H1 (cell line): ENCODE results near the gene CXCR3. TPM values are rescaled to one million over a fixed set of nuclear protein-coding genes. Genes with fewer than 3 reads are reported as not detected.

Experiments used
- CTCF ChIA-PET: fragments of 300-600 bp; sonication (Branson Sonifier 250); formaldehyde crosslinking; loops from one replicate; lab custom pipeline; 2021; ENCODE audit not compliant: partially characterized antibody; lab: Charles Lee
- POLR2A ChIA-PET: fragments of 300-600 bp; sonication (Branson Sonifier 250); formaldehyde crosslinking; loops from one replicate; lab custom pipeline; 2021; ENCODE audit warnings: inconsistent platforms; ENCODE audit not compliant: partially characterized antibody; lab: Charles Lee
- DNase-seq, 2 experiments: peaks; one replicate each; pipeline versions ENCODE4 v3.0.0 to v3.0.0-alpha.2; 2010 to 2022; ENCODE audit warnings: low spot score in 2 of 2, low read depth in 1 of 2, mixed read lengths in 1 of 2
- FAIRE-seq: peaks from 2 replicates; lab custom pipeline; 2011; peaks lifted over from hg19 to GRCh38; lab: Jason Lieb, UNC
- H2AFZ ChIP-seq: 2 replicates; pipeline ENCODE4 v1.8.1; 2012; ENCODE audit warnings: low read length, inconsistent platforms
- H2AK5ac ChIP-seq: 2 replicates; pipeline ENCODE4 v1.6.1; 2013; ENCODE audit warnings: low read depth, low read length
- H2BK120ac ChIP-seq: replicated peaks from 2 replicates; pipeline ENCODE3; 2013; ENCODE audit warnings: low read depth, low read length, inconsistent platforms
- H2BK12ac ChIP-seq: 2 replicates; pipeline ENCODE4 v1.6.1; 2013; ENCODE audit warnings: low read depth, low read length
- H2BK15ac ChIP-seq: 2 replicates; pipeline ENCODE4 v1.6.1; 2013; ENCODE audit warnings: low read length
- H2BK20ac ChIP-seq: 2 replicates; pipeline ENCODE4 v1.6.1; 2013; ENCODE audit warnings: low read length
- H2BK5ac ChIP-seq: 2 replicates; pipeline ENCODE4 v1.6.1; 2013; ENCODE audit warnings: low read depth, low read length
- H3K14ac ChIP-seq: 2 replicates; pipeline ENCODE4 v1.6.1; 2013; ENCODE audit warnings: inconsistent platforms; ENCODE audit not compliant: insufficient read length
- H3K18ac ChIP-seq: 2 replicates; pipeline ENCODE4 v1.6.1; 2013; ENCODE audit warnings: low read length; ENCODE audit errors: extremely low read depth
- H3K23ac ChIP-seq: 2 replicates; pipeline ENCODE4 v1.6.1; 2013; ENCODE audit warnings: inconsistent platforms; ENCODE audit not compliant: insufficient read length
- H3K23me2 ChIP-seq: 2 replicates; pipeline ENCODE4 v1.6.1; 2013; ENCODE audit warnings: low read depth, low read length
- H3K27ac ChIP-seq: 2 replicates; pipeline ENCODE4 v1.6.1; 2011; ENCODE audit warnings: low read depth, low read length, inconsistent platforms
- H3K27me3 ChIP-seq, 4 experiments: replicated peaks in 1 of 4; 1 replicate in 1 of 4; 2 replicates in 3 of 4; pipeline versions ENCODE4 v1.6.1 to v1.8.1; 2011 to 2013; ENCODE audit warnings: low read length in 3 of 4, mild to moderate bottlenecking in 3 of 4, inconsistent platforms in 2 of 4, mixed read lengths in 2 of 4, moderate library complexity in 1 of 4; ENCODE audit not compliant: control insufficient read depth in 3 of 4, insufficient read depth in 3 of 4; ENCODE audit errors: extremely low read depth in 1 of 4
- H3K36me3 ChIP-seq, 4 experiments: 2 replicates each; pipeline versions ENCODE4 v1.6.1 to v1.8.1; 2011 to 2013; ENCODE audit warnings: mild to moderate bottlenecking in 4 of 4, low read length in 3 of 4, moderate library complexity in 2 of 4, control low read depth in 1 of 4, inconsistent platforms in 1 of 4; ENCODE audit not compliant: insufficient read depth in 4 of 4, control insufficient read depth in 2 of 4
- H3K4ac ChIP-seq: replicated peaks from 2 replicates; pipeline ENCODE3; 2013; ENCODE audit warnings: low read length, low read depth, mixed read lengths, inconsistent platforms; ENCODE audit not compliant: insufficient read length
- H3K4me1 ChIP-seq, 4 experiments: replicated peaks in 1 of 4; 1 replicate in 1 of 4; 2 replicates in 3 of 4; pipeline versions ENCODE4 v1.6.1 to v1.8.1; 2011 to 2013; ENCODE audit warnings: low read length in 3 of 4, inconsistent platforms in 2 of 4, mixed read lengths in 1 of 4; ENCODE audit not compliant: insufficient read depth in 4 of 4, control insufficient read depth in 3 of 4
- H3K4me2 ChIP-seq, 2 experiments: 2 replicates each; pipeline versions ENCODE4 v1.6.1 to v1.8.1; 2011 to 2013; ENCODE audit warnings: low read depth in 2 of 2, low read length in 2 of 2, control low read depth in 1 of 2, inconsistent platforms in 1 of 2, mild to moderate bottlenecking in 1 of 2; ENCODE audit not compliant: insufficient read depth in 1 of 2
- H3K4me3 ChIP-seq, 4 experiments: fragments of 200-600, 300-600 bp in 1 of 4; sonication (generic), shearing (Covaris generic), sonication (Bioruptor Twin) in 1 of 4; 2 replicates each; pipeline versions ENCODE4 v1.5.1 to v1.8.1; 2011 to 2016; ENCODE audit warnings: low read length in 4 of 4, low read depth in 3 of 4, control low read depth in 2 of 4, inconsistent platforms in 2 of 4, mild to moderate bottlenecking in 2 of 4, mixed read lengths in 1 of 4, moderate library complexity in 1 of 4; ENCODE audit not compliant: insufficient read depth in 2 of 4; ENCODE audit errors: extremely low read depth in 1 of 4
- H3K56ac ChIP-seq: replicated peaks from 2 replicates; pipeline ENCODE3; 2013; ENCODE audit warnings: low read depth, mild to moderate bottlenecking, mixed read lengths, low read length, inconsistent platforms; ENCODE audit not compliant: insufficient read length
- H3K79me1 ChIP-seq: 2 replicates; pipeline ENCODE4 v1.6.1; 2013; ENCODE audit warnings: low read depth, low read length, control low read depth
- H3K79me2 ChIP-seq, 2 experiments: 2 replicates each; pipeline versions ENCODE4 v1.6.1 to v1.8.1; 2012 to 2013; ENCODE audit warnings: low read length in 2 of 2, mild to moderate bottlenecking in 2 of 2, inconsistent platforms in 1 of 2; ENCODE audit not compliant: insufficient read depth in 2 of 2, control insufficient read depth in 1 of 2
- H3K9ac ChIP-seq, 4 experiments: replicated peaks in 1 of 4; 1 replicate in 1 of 4; 2 replicates in 3 of 4; pipeline versions ENCODE4 v1.6.1 to v1.8.1; 2011 to 2013; ENCODE audit warnings: low read depth in 3 of 4, low read length in 3 of 4, control low read depth in 2 of 4, mild to moderate bottlenecking in 2 of 4, moderate library complexity in 2 of 4, inconsistent platforms in 1 of 4; ENCODE audit errors: extremely low read depth in 1 of 4
- H3K9me3 ChIP-seq, 2 experiments: 2 replicates each; pipeline versions ENCODE4 v1.6.1 to v1.8.1; 2012 to 2013; ENCODE audit warnings: mild to moderate bottlenecking in 2 of 2, moderate library complexity in 2 of 2, control low read depth in 1 of 2, inconsistent platforms in 1 of 2, low read depth in 1 of 2, low read length in 1 of 2, mixed read lengths in 1 of 2; ENCODE audit not compliant: insufficient read depth in 2 of 2
- H4K20me1 ChIP-seq, 2 experiments: replicated peaks in 1 of 2; 2 replicates each; pipeline versions ENCODE3 to v1.8.1; 2011 to 2013; ENCODE audit warnings: inconsistent platforms in 2 of 2, low read length in 2 of 2, mild to moderate bottlenecking in 1 of 2; ENCODE audit not compliant: insufficient read depth in 2 of 2, control insufficient read depth in 1 of 2
- H4K5ac ChIP-seq: 2 replicates; pipeline ENCODE4 v1.6.1; 2013; ENCODE audit warnings: low read length, low read depth, mixed read lengths, inconsistent platforms; ENCODE audit not compliant: insufficient read length
- H4K8ac ChIP-seq: 2 replicates; pipeline ENCODE4 v1.8.0; 2013; ENCODE audit warnings: mild to moderate bottlenecking, moderate library complexity, low read length, inconsistent platforms; ENCODE audit not compliant: insufficient read depth; ENCODE audit errors: extremely low read depth
- H4K91ac ChIP-seq: replicated peaks from 2 replicates; pipeline ENCODE3; 2013; ENCODE audit warnings: low read length, mixed read lengths, inconsistent platforms; ENCODE audit not compliant: insufficient read length
- ASH2L ChIP-seq: fragments of 200-600, 300-600 bp; sonication (generic); IDR thresholded peaks from one replicate; pipeline ENCODE4 v1.7.1; 2017; ENCODE audit warnings: low read length
- BCL11A ChIP-seq, 2 experiments: IDR thresholded peaks; one replicate each; pipeline ENCODE4 v1.6.1; 2011; ENCODE audit warnings: low read depth in 2 of 2, low read length in 2 of 2, mild to moderate bottlenecking in 2 of 2
- BRCA1 ChIP-seq: IDR thresholded peaks from 2 replicates; pipeline ENCODE4 v1.6.1; 2012; ENCODE audit warnings: low read depth, low read length, improper control_type of control experiment
- CBX5 ChIP-seq: fragments of 300-800, 300-1000 bp; sonication (generic); IDR thresholded peaks from 2 replicates; pipeline ENCODE4 v1.7.1; 2016; ENCODE audit warnings: antibody characterized with exemption, low read length, low read depth
- CHD1 ChIP-seq: IDR thresholded peaks from 2 replicates; pipeline ENCODE4 v1.6.1; 2012; ENCODE audit warnings: low read depth, low read length, improper control_type of control experiment
- CHD2 ChIP-seq: IDR thresholded peaks from 2 replicates; pipeline ENCODE4 v1.6.1; 2012; ENCODE audit warnings: low read length, improper control_type of control experiment
- CREB1 ChIP-seq: IDR thresholded peaks from 2 replicates; pipeline ENCODE4 v1.6.1; 2012; ENCODE audit warnings: inconsistent platforms
- MAFK ChIP-seq: IDR thresholded peaks from 2 replicates; pipeline ENCODE4 v1.6.1; 2012; ENCODE audit warnings: low read depth, mild to moderate bottlenecking, improper control_type of control experiment, low read length
- MAX ChIP-seq: IDR thresholded peaks from 2 replicates; pipeline ENCODE4 v1.6.1; 2012; ENCODE audit warnings: inconsistent platforms
- POU5F1 ChIP-seq: IDR thresholded peaks from 2 replicates; pipeline ENCODE4 v1.6.1; 2011; ENCODE audit warnings: low read depth, mild to moderate bottlenecking, low read length, moderate library complexity
- SIRT6 ChIP-seq: IDR thresholded peaks from one replicate; pipeline ENCODE4 v1.7.1; 2012; ENCODE audit warnings: low read length, inconsistent platforms
- SP4 ChIP-seq: IDR thresholded peaks from 2 replicates; pipeline ENCODE4 v1.6.1; 2012; ENCODE audit warnings: low read length, inconsistent platforms
- TCF12 ChIP-seq: IDR thresholded peaks from 2 replicates; pipeline ENCODE4 v1.6.1; 2011; ENCODE audit warnings: low read depth, mild to moderate bottlenecking, low read length
- YY1 ChIP-seq: IDR thresholded peaks from 2 replicates; pipeline ENCODE4 v1.6.1; 2011; ENCODE audit warnings: low read depth, mild to moderate bottlenecking, low read length
- ZNF274 ChIP-seq: IDR thresholded peaks from 2 replicates; pipeline ENCODE4 v1.7.0; 2012; ENCODE audit warnings: low read length, borderline replicate concordance; ENCODE audit errors: extremely low read depth
- WGBS, 2 experiments: shearing (Covaris generic) in 1 of 2; methylation state at CpG; one replicate each; pipeline versions ENCODE4 v1.1.6 to v1.1.7; 2013 to 2015; ENCODE audit warnings: low lambda C conversion rate in 2 of 2, mixed read lengths in 2 of 2, inconsistent platforms in 1 of 2, low coverage in 1 of 2, missing lambda C conversion rate in 1 of 2; ENCODE audit not compliant: insufficient replicate concordance in 2 of 2, insufficient coverage in 1 of 2, insufficient read length in 1 of 2; ENCODE audit errors: extremely low coverage in 1 of 2, missing lambda C conversion rate in 1 of 2; 5-methylcytosine and 5-hydroxymethylcytosine counted together
- polyA plus RNA-seq, 7 experiments: library from polyadenylated mRNA; depleted of rRNA in 3 of 7; stranded (reverse) in 5 of 7; unstranded in 2 of 7; fragments of >200 nt in 5 of 7; fragments of 200-250 nt in 2 of 7; gene quantifications; 1 replicate in 5 of 7; 2 replicates in 1 of 7; 4 replicates in 1 of 7; pipeline versions ENCODE4 v1.2.1 to v1.2.3, GENCODE V29; 2011 to 2013; ENCODE audit warnings: missing spikeins in 2 of 7, mixed read lengths in 2 of 7
- total RNA-seq: library from RNA; stranded (reverse); fragmentation: NEBNext Ultra II Directional; extraction: Animal tissue kit (Norgen Biotek cat#: 25700); gene quantifications from 2 replicates; pipeline ENCODE4 v1.2.1, GENCODE V29; 2021
- TF ChIP-seq, protein P1 (sequence below): IDR thresholded peaks from 2 replicates; pipeline ENCODE4 v1.6.1; 2011; ENCODE audit warnings: low read depth, mild to moderate bottlenecking, low read length; ENCODE audit not compliant: insufficient read depth

The CXCR3 gene
- total and polyA plus RNA-seq, 2 of the 8 experiments (the other 6 are each of a cell fraction or from before 2014, with no cell fraction given): not detected

DNA sequence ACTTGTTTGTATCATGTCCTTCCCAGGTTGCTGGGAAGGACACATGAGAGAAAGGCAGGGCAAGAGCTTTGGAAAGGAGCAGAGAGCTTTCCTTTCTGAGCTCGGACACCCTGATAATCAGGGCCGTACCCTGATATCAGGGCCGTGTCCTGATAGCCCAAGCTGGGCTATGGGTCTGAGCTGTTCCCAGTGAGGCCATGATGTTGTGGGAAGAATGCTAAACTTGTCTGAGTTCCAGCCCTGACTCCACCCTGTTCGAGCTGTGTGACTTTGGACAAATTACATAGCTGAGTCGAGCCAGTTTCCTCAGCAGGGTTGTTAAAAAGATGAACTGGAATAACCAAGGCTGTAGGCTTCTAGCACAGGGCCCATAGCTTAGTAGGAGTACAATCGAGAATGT lies 3.3 kb upstream of the CXCR3 start:
- Histone ChIP-seq H2BK5ac (no peak overlapping the region), H3K9me3 (no peaks in the 10 kb centered on the region), H3K14ac (no peak overlapping the region), H3K27me3 (no peaks in the 10 kb centered on the region), H3K79me2 (no peaks in the 10 kb centered on the region), H3K79me1 (no peaks in the 10 kb centered on the region), H2BK15ac (no peak overlapping the region), H3K4me2 (no peak overlapping the region), H3K27ac (no peak overlapping the region), H3K4ac (no peak overlapping the region), H2BK12ac (no peak overlapping the region), H3K18ac (no peak overlapping the region), H3K23ac (no peak overlapping the region), H2AK5ac (no peak overlapping the region), H3K4me1 (peaks cover 0 to 5% (median 0%) of the 10 kb centered on the region in 4 experiments; a peak in 1 of 7 replicates), H2AFZ (no peak overlapping the region), H3K4me3 (no peak overlapping the region), H3K23me2 (no peaks in the 10 kb centered on the region), H4K5ac (no peak overlapping the region), H3K9ac (no peak overlapping the region), H4K8ac (no peak overlapping the region), H2BK20ac (no peak overlapping the region), H3K56ac (no peak overlapping the region), H2BK120ac (no peak overlapping the region), H4K91ac (no peak overlapping the region), H3K36me3 (no peaks in the 10 kb centered on the region), H4K20me1 (no peaks in the 10 kb centered on the region)
- CTCF ChIA-PET: interaction anchor here (0.7 to 2.4 kb wide), 4 partner anchors 12 to 79 kb away, joined by 3 to 17 read pairs (median 6); no protein-coding TSS in a partner anchor
- TF ChIP-seq SP4 (no peak), ZNF274 (no peak), BCL11A (IDR thresholded peaks at IDR 0.05; ENCODE audit: low read depth in 2 of 2, low read length in 2 of 2) (no peak), BRCA1 (no peak), POU5F1 (no peak), YY1 (no peak), SIRT6 (no peak), MAX (no peak), CHD2 (no peak), TCF12 (no peak), ASH2L (no peak), MAFK (no peak), CHD1 (no peak), CBX5 (no peak), CREB1 (no peak)
- TF ChIP-seq, protein P1, sequence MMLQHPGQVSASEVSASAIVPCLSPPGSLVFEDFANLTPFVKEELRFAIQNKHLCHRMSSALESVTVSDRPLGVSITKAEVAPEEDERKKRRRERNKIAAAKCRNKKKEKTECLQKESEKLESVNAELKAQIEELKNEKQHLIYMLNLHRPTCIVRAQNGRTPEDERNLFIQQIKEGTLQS: no peak
- DNase-seq: no peak
- WGBS, 2 experiments: 82% methylated on average over 6 of the region's 6 CpGs; no CpG with 5 or more reads in 1 of the 2 experiments
- FAIRE-seq: no peak
- POLR2A ChIA-PET: interaction anchor here (1.2 kb wide), 1 partner anchor 255 kb away, joined by 3 read pairs; the partner anchor contains the start of gene TAF1
